H1 (cell line): ENCODE measurements around the gene GJD3. TPM values are rescaled to one million over a fixed set of nuclear protein-coding genes. Genes with fewer than 3 reads are reported as not detected.

Source experiments
- CTCF ChIA-PET: fragments of 300-600 bp; sonication (Branson Sonifier 250); formaldehyde crosslinking; loops from one replicate; lab custom pipeline; 2021; ENCODE audit not compliant: partially characterized antibody; lab: Charles Lee
- POLR2A ChIA-PET: fragments of 300-600 bp; sonication (Branson Sonifier 250); formaldehyde crosslinking; loops from one replicate; lab custom pipeline; 2021; ENCODE audit warnings: inconsistent platforms; ENCODE audit not compliant: partially characterized antibody; lab: Charles Lee
- DNase-seq, 2 experiments: peaks; one replicate each; pipeline versions ENCODE4 v3.0.0 to v3.0.0-alpha.2; 2010 to 2022; ENCODE audit warnings: low spot score in 2 of 2, low read depth in 1 of 2, mixed read lengths in 1 of 2
- FAIRE-seq: peaks from 2 replicates; lab custom pipeline; 2011; peaks lifted over from hg19 to GRCh38; lab: Jason Lieb, UNC
- H2AFZ ChIP-seq: 2 replicates; pipeline ENCODE4 v1.8.1; 2012; ENCODE audit warnings: low read length, inconsistent platforms
- H2AK5ac ChIP-seq: 2 replicates; pipeline ENCODE4 v1.6.1; 2013; ENCODE audit warnings: low read depth, low read length
- H2BK120ac ChIP-seq: replicated peaks from 2 replicates; pipeline ENCODE3; 2013; ENCODE audit warnings: low read depth, low read length, inconsistent platforms
- H2BK12ac ChIP-seq: 2 replicates; pipeline ENCODE4 v1.6.1; 2013; ENCODE audit warnings: low read depth, low read length
- H2BK15ac ChIP-seq: 2 replicates; pipeline ENCODE4 v1.6.1; 2013; ENCODE audit warnings: low read length
- H2BK20ac ChIP-seq: 2 replicates; pipeline ENCODE4 v1.6.1; 2013; ENCODE audit warnings: low read length
- H2BK5ac ChIP-seq: 2 replicates; pipeline ENCODE4 v1.6.1; 2013; ENCODE audit warnings: low read depth, low read length
- H3K14ac ChIP-seq: 2 replicates; pipeline ENCODE4 v1.6.1; 2013; ENCODE audit warnings: inconsistent platforms; ENCODE audit not compliant: insufficient read length
- H3K18ac ChIP-seq: 2 replicates; pipeline ENCODE4 v1.6.1; 2013; ENCODE audit warnings: low read length; ENCODE audit errors: extremely low read depth
- H3K23ac ChIP-seq: 2 replicates; pipeline ENCODE4 v1.6.1; 2013; ENCODE audit warnings: inconsistent platforms; ENCODE audit not compliant: insufficient read length
- H3K23me2 ChIP-seq: 2 replicates; pipeline ENCODE4 v1.6.1; 2013; ENCODE audit warnings: low read depth, low read length
- H3K27ac ChIP-seq: 2 replicates; pipeline ENCODE4 v1.6.1; 2011; ENCODE audit warnings: low read depth, low read length, inconsistent platforms
- H3K27me3 ChIP-seq, 4 experiments: replicated peaks in 1 of 4; 1 replicate in 1 of 4; 2 replicates in 3 of 4; pipeline versions ENCODE4 v1.6.1 to v1.8.1; 2011 to 2013; ENCODE audit warnings: low read length in 3 of 4, mild to moderate bottlenecking in 3 of 4, inconsistent platforms in 2 of 4, mixed read lengths in 2 of 4, moderate library complexity in 1 of 4; ENCODE audit not compliant: control insufficient read depth in 3 of 4, insufficient read depth in 3 of 4; ENCODE audit errors: extremely low read depth in 1 of 4
- H3K36me3 ChIP-seq, 4 experiments: 2 replicates each; pipeline versions ENCODE4 v1.6.1 to v1.8.1; 2011 to 2013; ENCODE audit warnings: mild to moderate bottlenecking in 4 of 4, low read length in 3 of 4, moderate library complexity in 2 of 4, control low read depth in 1 of 4, inconsistent platforms in 1 of 4; ENCODE audit not compliant: insufficient read depth in 4 of 4, control insufficient read depth in 2 of 4
- H3K4ac ChIP-seq: replicated peaks from 2 replicates; pipeline ENCODE3; 2013; ENCODE audit warnings: low read length, low read depth, mixed read lengths, inconsistent platforms; ENCODE audit not compliant: insufficient read length
- H3K4me1 ChIP-seq, 4 experiments: replicated peaks in 1 of 4; 1 replicate in 1 of 4; 2 replicates in 3 of 4; pipeline versions ENCODE4 v1.6.1 to v1.8.1; 2011 to 2013; ENCODE audit warnings: low read length in 3 of 4, inconsistent platforms in 2 of 4, mixed read lengths in 1 of 4; ENCODE audit not compliant: insufficient read depth in 4 of 4, control insufficient read depth in 3 of 4
- H3K4me2 ChIP-seq, 2 experiments: 2 replicates each; pipeline versions ENCODE4 v1.6.1 to v1.8.1; 2011 to 2013; ENCODE audit warnings: low read depth in 2 of 2, low read length in 2 of 2, control low read depth in 1 of 2, inconsistent platforms in 1 of 2, mild to moderate bottlenecking in 1 of 2; ENCODE audit not compliant: insufficient read depth in 1 of 2
- H3K4me3 ChIP-seq, 4 experiments: fragments of 200-600, 300-600 bp in 1 of 4; sonication (generic), shearing (Covaris generic), sonication (Bioruptor Twin) in 1 of 4; 2 replicates each; pipeline versions ENCODE4 v1.5.1 to v1.8.1; 2011 to 2016; ENCODE audit warnings: low read length in 4 of 4, low read depth in 3 of 4, control low read depth in 2 of 4, inconsistent platforms in 2 of 4, mild to moderate bottlenecking in 2 of 4, mixed read lengths in 1 of 4, moderate library complexity in 1 of 4; ENCODE audit not compliant: insufficient read depth in 2 of 4; ENCODE audit errors: extremely low read depth in 1 of 4
- H3K56ac ChIP-seq: replicated peaks from 2 replicates; pipeline ENCODE3; 2013; ENCODE audit warnings: low read depth, mild to moderate bottlenecking, mixed read lengths, low read length, inconsistent platforms; ENCODE audit not compliant: insufficient read length
- H3K79me1 ChIP-seq: 2 replicates; pipeline ENCODE4 v1.6.1; 2013; ENCODE audit warnings: low read depth, low read length, control low read depth
- H3K79me2 ChIP-seq, 2 experiments: 2 replicates each; pipeline versions ENCODE4 v1.6.1 to v1.8.1; 2012 to 2013; ENCODE audit warnings: low read length in 2 of 2, mild to moderate bottlenecking in 2 of 2, inconsistent platforms in 1 of 2; ENCODE audit not compliant: insufficient read depth in 2 of 2, control insufficient read depth in 1 of 2
- H3K9ac ChIP-seq, 4 experiments: replicated peaks in 1 of 4; 1 replicate in 1 of 4; 2 replicates in 3 of 4; pipeline versions ENCODE4 v1.6.1 to v1.8.1; 2011 to 2013; ENCODE audit warnings: low read depth in 3 of 4, low read length in 3 of 4, control low read depth in 2 of 4, mild to moderate bottlenecking in 2 of 4, moderate library complexity in 2 of 4, inconsistent platforms in 1 of 4; ENCODE audit errors: extremely low read depth in 1 of 4
- H3K9me3 ChIP-seq, 2 experiments: 2 replicates each; pipeline versions ENCODE4 v1.6.1 to v1.8.1; 2012 to 2013; ENCODE audit warnings: mild to moderate bottlenecking in 2 of 2, moderate library complexity in 2 of 2, control low read depth in 1 of 2, inconsistent platforms in 1 of 2, low read depth in 1 of 2, low read length in 1 of 2, mixed read lengths in 1 of 2; ENCODE audit not compliant: insufficient read depth in 2 of 2
- H4K20me1 ChIP-seq, 2 experiments: replicated peaks in 1 of 2; 2 replicates each; pipeline versions ENCODE3 to v1.8.1; 2011 to 2013; ENCODE audit warnings: inconsistent platforms in 2 of 2, low read length in 2 of 2, mild to moderate bottlenecking in 1 of 2; ENCODE audit not compliant: insufficient read depth in 2 of 2, control insufficient read depth in 1 of 2
- H4K5ac ChIP-seq: 2 replicates; pipeline ENCODE4 v1.6.1; 2013; ENCODE audit warnings: low read length, low read depth, mixed read lengths, inconsistent platforms; ENCODE audit not compliant: insufficient read length
- H4K8ac ChIP-seq: 2 replicates; pipeline ENCODE4 v1.8.0; 2013; ENCODE audit warnings: mild to moderate bottlenecking, moderate library complexity, low read length, inconsistent platforms; ENCODE audit not compliant: insufficient read depth; ENCODE audit errors: extremely low read depth
- H4K91ac ChIP-seq: replicated peaks from 2 replicates; pipeline ENCODE3; 2013; ENCODE audit warnings: low read length, mixed read lengths, inconsistent platforms; ENCODE audit not compliant: insufficient read length
- GABPA ChIP-seq: IDR thresholded peaks from 2 replicates; pipeline ENCODE4 v1.6.1; 2011; ENCODE audit warnings: mild to moderate bottlenecking, low read length, moderate library complexity, borderline replicate concordance; ENCODE audit not compliant: insufficient read depth
- KDM1A ChIP-seq: fragments of 200-600, 300-600 bp; sonication (generic); IDR thresholded peaks from 2 replicates; pipeline ENCODE4 v1.7.1; 2016; ENCODE audit warnings: mild to moderate bottlenecking, low read length, borderline replicate concordance
- SP2 ChIP-seq: IDR thresholded peaks from 2 replicates; pipeline ENCODE4 v1.6.1; 2012; ENCODE audit warnings: mild to moderate bottlenecking, low read length, inconsistent platforms
- TBP ChIP-seq: IDR thresholded peaks from 2 replicates; pipeline ENCODE4 v1.6.1; 2011; ENCODE audit warnings: low read depth, low read length, improper control_type of control experiment
- ZNF274 ChIP-seq: IDR thresholded peaks from 2 replicates; pipeline ENCODE4 v1.7.0; 2012; ENCODE audit warnings: low read length, borderline replicate concordance; ENCODE audit errors: extremely low read depth
- WGBS, 2 experiments: shearing (Covaris generic) in 1 of 2; methylation state at CpG; one replicate each; pipeline versions ENCODE4 v1.1.6 to v1.1.7; 2013 to 2015; ENCODE audit warnings: low lambda C conversion rate in 2 of 2, mixed read lengths in 2 of 2, inconsistent platforms in 1 of 2, low coverage in 1 of 2, missing lambda C conversion rate in 1 of 2; ENCODE audit not compliant: insufficient replicate concordance in 2 of 2, insufficient coverage in 1 of 2, insufficient read length in 1 of 2; ENCODE audit errors: extremely low coverage in 1 of 2, missing lambda C conversion rate in 1 of 2; 5-methylcytosine and 5-hydroxymethylcytosine counted together
- polyA plus RNA-seq, 7 experiments: library from polyadenylated mRNA; depleted of rRNA in 3 of 7; stranded (reverse) in 5 of 7; unstranded in 2 of 7; fragments of >200 nt in 5 of 7; fragments of 200-250 nt in 2 of 7; gene quantifications; 1 replicate in 5 of 7; 2 replicates in 1 of 7; 4 replicates in 1 of 7; pipeline versions ENCODE4 v1.2.1 to v1.2.3, GENCODE V29; 2011 to 2013; ENCODE audit warnings: missing spikeins in 2 of 7, mixed read lengths in 2 of 7
- total RNA-seq: library from RNA; stranded (reverse); fragmentation: NEBNext Ultra II Directional; extraction: Animal tissue kit (Norgen Biotek cat#: 25700); gene quantifications from 2 replicates; pipeline ENCODE4 v1.2.1, GENCODE V29; 2021

Gene GJD3
- total and polyA plus RNA-seq, 2 of the 8 experiments (the other 6 are each of a cell fraction or from before 2014, with no cell fraction given), result 0.53 to 1.9 TPM

GRCh38 chr17:40340327-40340726, 24.2 kb downstream of the GJD3 start:
- DNase-seq, result no peak
- H4K20me1 ChIP-seq, result peaks cover 21 to 44% of the 10 kb centered on the region in 2 experiments
- no peaks in the 10 kb centered on the region for H3K79me2 ChIP-seq

More at GRCh38 chr17:40340327-40340726, 24.2 kb downstream of the GJD3 start:
- no peak overlapping the region for H3K27ac ChIP-seq
- no peak overlapping the region for H2BK15ac ChIP-seq
- no peak overlapping the region for H4K8ac ChIP-seq
- no peak overlapping the region for H4K91ac ChIP-seq
- no peak for TF ChIP-seq ZNF274
- TF ChIP-seq KDM1A, result 0 out of 2 replicates have a peak, but pooled peaks have one; percentile 25
- no peak for TF ChIP-seq GABPA
- TF ChIP-seq SP2, result no peak
- TF ChIP-seq TBP, result no peak
- TF ChIP-seq, all 59 proteins: peak for 1
- H3K9me3 ChIP-seq, result no peaks in the 10 kb centered on the region
- 83% methylated on average over 1 of the region's 1 CpG; no CpG with 5 or more reads in 1 of the 2 experiments for WGBS, 2 experiments
- H4K5ac ChIP-seq, result no peak overlapping the region
- H3K4me3 ChIP-seq, result no peak overlapping the region
- POLR2A ChIA-PET, result interaction anchor here (1.3 to 27.8 kb wide), 2 partner anchors 10 to 38 kb away, joined by 3 to 570 read pairs; partner anchors contain the start of genes CDC6 and RARA
- H3K36me3 ChIP-seq, result no peaks in the 10 kb centered on the region
- H3K14ac ChIP-seq, result no peak overlapping the region
- no peak overlapping the region for H2BK20ac ChIP-seq
- H2BK12ac ChIP-seq, result no peak overlapping the region
- H3K4me1 ChIP-seq, result peaks cover 11 to 27% (median 21%) of the 10 kb centered on the region in 4 experiments
- CTCF ChIA-PET, result interaction anchor here (1.1 to 30.8 kb wide), 2 partner anchors 14 to 22 kb away, joined by 3 to 1198 read pairs; partner anchors contain the start of gene RARA
- no peak overlapping the region for H3K23ac ChIP-seq
- H2AFZ ChIP-seq, result no peak overlapping the region
- no peaks in the 10 kb centered on the region; the same call in 1 of the 2 replicates for H3K79me1 ChIP-seq
- no peak overlapping the region for H3K56ac ChIP-seq
- no peak overlapping the region for H2BK5ac ChIP-seq
- no peak overlapping the region for H3K9ac ChIP-seq
- FAIRE-seq, result no peak
- peaks cover 21% of the 10 kb centered on the region; the same call in 1 of the 2 replicates for H3K23me2 ChIP-seq
- peaks cover 22 to 76% (median 55%) of the 10 kb centered on the region in 4 experiments for H3K27me3 ChIP-seq
- H3K4me2 ChIP-seq, result no peak overlapping the region; a peak in 1 of 4 replicates
- no peak overlapping the region for H2BK120ac ChIP-seq
- H3K4ac ChIP-seq, result no peak overlapping the region
- no peak overlapping the region for H3K18ac ChIP-seq
- H2AK5ac ChIP-seq, result no peak overlapping the region
